ENCODE data around the gene GCK. TPM values are rescaled to one million over a fixed set of nuclear protein-coding genes. Genes with fewer than 3 reads are reported as not detected.

The GCK gene
- total RNA-seq, 2 donors from 2014 or later: 0.51 to 0.81 TPM

DNA sequence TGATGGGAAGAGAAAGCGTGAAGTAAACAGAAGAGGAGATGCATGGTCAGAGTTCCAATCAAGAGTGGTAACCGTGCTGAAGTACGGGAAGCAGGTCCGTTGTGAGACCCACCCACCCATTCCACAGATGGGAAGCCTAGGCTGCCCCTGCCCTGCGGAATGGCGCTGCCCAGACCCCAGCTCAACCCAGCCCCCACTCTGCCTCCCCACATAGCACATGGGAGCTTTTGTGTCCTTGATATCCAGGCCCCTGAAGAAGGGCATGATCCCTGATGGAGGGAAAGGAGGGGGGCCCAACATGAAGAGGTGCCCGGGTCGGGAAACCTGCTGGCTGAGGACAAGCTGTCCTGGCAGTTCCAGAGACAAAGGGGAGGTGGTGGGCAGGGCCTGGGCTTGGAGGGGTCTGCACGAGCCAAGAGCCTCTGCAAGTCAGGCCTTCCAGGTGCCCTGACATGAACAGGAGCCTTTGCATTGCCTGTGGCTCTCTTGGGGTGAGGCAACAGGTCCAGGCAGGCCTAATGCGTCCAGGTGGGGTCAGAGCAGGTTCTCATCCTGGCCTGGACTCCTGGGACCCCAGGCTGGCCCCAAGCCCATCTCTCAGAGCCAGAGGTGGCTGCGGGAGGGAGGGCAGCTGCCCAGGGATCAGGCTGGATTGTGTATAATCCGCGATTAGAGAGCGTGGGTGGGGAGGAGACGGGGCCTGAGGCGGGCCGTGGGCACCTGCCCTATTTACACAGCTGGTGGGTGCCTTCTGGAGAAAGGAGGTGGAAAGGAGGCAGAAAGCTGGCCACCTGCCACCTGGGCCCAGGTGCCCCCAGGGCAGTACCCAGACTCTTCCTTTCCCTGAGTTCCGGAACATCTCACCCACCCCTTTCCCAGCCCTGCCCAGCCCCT is 35.1 kb upstream of the GCK start:
- intact Hi-C loops (cut with DNase I): no loop called here
- peak; percentile 62 for DNase-seq (ENCODE audit: low spot score)

DNA sequence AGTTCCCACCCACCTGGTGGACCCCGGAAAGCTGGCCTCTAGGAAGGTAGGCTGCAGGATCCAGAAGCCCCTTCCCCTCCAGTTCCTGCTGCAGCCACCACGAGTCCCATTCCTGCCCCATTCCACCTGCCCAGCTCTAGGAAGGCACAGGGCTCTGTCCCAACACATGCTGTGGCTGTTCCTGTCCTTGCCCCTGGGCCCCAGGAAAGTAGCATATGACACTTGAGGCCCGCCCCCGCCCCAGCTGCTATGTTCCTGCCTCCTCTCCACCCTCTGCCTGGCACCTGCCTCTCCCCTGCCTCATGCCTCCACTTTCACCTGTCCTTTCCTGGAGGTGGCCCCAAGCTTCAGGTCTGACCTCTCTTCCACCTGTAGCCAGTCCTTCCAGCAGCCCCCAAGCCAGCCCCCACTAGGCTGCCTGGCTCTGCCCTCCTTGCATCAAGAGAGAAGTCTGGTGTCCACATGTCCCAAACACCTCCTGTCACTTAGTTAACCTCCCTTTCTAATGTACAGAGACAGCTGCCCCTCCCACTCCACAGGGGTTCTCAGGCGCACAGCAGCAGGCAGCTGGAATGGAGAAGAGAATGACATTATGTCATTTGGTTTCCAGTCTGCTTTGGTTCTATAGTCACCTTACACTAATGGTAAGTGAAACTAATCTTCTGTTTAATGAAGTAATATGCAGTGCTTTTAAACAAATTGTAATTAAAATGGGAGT is 34.3 kb upstream of the GCK start:
- intact Hi-C loops (cut with DNase I): no loop called here
- peak; percentile 57 for DNase-seq (ENCODE audit: low spot score)

DNA sequence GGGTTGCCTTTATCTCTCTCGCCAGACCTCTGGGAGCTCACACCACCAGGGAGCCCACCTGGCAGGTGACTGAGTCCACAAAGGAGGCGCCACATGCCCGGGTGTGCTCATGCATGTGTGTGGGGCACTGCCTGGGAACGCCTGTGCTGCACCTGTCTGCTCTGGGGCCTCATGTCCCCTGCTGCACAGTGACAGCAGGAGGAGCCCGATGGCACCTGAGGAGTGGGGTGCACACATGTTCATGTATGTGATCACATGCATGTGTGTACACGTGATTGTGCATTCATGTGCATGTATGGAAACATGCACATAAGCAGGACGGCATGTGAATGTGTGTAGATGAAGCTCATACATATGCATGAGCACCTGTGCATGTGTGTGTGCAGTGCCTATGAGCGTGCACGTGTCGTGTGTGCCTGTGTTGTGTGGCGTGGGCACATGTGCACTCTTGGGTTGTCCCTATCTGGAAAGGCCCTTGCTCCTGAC is 33.6 kb upstream of the GCK start:
- intact Hi-C loops (cut with DNase I): no loop called here
- peak; percentile 67 for DNase-seq (ENCODE audit: low spot score)

DNA sequence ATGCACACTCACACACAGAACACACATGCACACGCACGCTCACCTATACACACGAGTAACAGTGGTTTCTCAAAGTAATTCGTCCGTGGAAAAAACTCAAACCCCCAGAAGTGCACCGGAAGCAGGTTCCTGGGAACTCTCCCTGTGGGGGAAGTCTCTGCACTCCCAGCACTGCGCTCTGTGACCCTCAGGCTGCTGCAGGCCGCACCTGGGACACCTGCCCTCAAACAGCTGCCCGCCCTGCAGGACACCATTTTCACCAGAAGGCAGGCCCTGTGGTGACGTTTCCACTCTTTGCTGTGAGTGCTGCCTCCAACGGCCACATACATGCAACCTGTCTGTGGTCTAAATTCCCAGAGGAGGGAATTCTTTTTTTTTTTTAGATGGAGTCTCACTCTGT is 32.8 kb upstream of the GCK start:
- intact Hi-C loops (cut with DNase I): no loop called here
- DNase-seq (ENCODE audit: low spot score): peak; percentile 63

DNA sequence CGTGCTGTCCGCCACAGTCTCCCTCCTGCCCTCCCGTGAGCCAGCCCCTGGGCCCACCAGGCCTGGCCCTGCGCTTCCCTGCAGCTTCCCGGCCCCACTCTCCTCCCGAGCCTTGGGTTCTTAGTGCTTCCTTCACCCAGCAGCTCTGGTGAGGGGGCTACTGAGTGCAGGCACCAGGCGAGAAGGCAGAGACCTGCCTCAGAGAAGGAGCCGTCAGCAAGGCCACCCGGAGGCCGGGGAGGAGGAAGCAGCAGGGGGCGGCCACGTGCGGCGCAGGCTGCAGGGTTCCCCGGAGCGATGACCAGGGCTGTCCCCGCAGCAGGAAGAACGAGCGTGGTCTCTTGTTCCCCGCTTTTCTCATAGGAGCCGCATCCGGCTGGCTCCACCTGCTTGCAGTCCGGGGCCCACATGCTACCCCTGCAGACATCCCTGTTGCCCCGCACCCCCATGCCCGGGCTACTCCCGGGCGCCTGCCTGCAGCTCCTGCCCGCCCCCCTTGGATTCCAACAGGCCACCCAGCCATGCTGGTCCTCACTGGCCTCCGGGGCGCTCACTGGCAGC is 32.1 kb upstream of the GCK start:
- peak; percentile 72 for DNase-seq (ENCODE audit: low spot score)
- intact Hi-C loops (cut with DNase I): no loop called here

DNA sequence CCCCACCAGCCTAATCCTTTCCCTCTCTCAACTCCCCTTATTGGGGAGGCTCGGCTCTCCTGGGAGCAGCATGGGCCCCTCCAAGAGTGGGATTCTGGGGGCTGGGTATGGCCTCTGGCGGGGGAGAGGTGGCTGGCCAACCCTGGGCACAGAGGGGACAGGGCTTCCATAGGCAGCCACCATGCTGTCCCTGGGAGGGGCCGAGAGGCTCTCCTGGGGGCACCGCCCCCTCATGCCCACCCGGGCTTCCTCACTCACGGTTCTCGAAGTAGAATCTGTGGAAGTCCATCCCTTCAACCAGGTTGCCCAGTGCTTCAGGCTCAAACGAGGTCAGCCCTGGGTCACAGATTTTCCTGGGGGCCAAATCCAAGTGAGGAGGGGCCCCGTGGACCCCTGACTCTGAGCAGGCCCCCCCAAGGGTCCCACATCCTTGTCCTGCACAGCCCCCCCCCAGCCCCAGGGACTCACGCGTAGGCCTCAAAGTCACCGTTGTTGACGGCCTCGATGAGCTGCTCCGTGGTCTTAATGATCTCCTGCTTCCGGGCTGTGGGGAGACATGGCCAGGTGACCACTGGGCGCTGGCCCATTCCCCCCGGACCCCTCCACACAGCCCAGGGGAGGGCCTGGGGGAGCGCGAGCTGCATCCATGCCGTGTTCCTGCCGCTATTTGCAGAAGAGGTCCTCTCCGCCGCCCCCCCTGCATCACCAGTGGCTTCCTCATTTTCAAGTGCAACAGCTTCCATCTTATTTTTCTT is 31.3 kb upstream of the GCK start:
- DNase-seq (ENCODE audit: low spot score): peak; percentile 75
- intact Hi-C loops (cut with DNase I): no loop called here

DNA sequence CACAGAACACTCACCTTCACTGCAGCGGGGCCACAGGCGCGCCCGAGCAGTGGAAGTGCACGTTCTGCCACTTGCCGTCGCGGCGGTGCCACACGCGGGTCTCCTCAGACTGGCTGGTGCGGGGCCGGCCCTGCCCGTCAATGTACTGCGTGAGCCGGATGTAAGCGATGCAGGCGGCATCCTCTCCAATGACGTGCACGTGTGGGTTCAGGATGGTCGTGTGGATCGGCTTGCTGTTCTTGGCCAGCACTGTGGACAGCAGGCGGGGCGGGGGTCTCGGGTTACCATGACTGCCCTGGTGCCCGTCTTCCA is 30.8 kb upstream of the GCK start:
- intact Hi-C loops (cut with DNase I): no loop called here
- DNase-seq (ENCODE audit: low spot score): peak; percentile 72

DNA sequence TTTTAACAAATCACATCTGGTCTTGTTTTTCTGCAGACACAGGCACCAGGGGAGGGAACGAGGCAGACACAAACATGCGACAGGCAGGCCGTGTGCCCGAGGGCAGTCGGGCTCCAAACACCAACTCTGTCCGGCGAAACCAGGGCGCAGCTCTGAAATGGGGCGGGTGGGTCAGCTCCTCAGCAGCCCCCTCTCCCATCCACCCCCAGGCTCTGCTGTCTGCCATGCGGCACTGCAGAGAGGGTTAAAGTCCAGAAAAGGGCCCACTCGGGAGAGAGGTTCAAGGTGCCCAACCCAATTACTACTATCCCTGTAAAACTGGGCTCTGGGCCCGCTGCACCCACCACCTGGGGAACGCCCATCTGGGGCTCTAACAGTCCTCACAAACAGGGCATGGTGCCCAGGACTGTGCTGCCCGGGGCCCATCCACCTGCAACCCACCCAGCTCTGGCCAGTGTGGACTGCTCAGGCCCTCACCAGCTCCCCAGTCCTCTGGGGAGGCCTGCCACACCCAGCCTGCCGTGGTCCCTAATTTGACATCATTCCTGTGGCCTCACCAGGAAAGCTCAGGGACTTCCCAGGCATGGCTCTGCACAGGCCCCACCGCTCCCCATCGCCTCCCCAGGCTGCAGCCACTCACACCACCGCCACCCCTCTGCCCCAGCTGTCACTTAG is 30.3 kb upstream of the GCK start:
- intact Hi-C loops (cut with DNase I): loop anchor here in 1 of 2 donors (10.0 kb wide), 1 partner anchor 245 kb away; no protein-coding TSS in a partner anchor
- DNase-seq (ENCODE audit: low spot score): peak; percentile 55

DNA sequence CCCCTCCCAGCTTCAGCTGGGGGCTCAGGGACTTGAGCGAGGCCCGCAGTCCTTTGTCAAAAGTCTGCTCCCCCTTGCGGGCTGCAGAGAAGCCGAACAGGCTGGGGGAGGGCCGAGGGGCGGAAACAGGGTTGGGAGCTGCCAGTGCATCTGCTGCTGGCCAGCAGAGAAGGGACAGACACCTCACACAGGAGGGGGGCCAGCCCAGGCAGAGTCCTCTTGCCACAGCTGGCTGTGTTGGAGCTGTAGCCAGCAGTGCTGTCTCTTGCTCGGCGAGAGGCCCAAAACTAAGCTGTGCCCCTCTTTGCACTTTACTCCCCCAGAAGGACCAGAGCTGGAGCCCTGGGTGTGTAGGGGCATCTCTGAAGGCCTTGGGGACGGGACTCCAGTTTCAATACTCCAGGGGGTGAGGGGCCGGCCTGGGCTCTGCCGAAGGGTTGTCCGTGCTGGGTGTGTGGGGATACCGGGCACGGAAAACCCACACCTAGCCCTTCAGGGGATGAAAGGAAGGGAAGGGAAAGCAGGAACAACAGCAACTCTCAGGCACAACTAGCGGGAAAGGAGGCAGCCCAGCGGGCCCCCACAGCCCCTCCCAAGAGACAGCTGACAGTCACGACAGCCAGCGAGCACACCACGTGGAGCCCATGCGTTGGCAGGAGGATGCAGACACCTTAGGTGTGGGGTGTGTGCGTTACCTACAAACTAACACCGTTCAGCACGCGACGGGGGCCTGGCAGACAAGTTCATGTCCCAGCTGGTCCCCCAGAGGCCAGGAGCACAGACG is 29.4 kb upstream of the GCK start:
- intact Hi-C loops (cut with DNase I): loop anchor here in 1 of 2 donors (10.0 kb wide), 1 partner anchor 246 kb away; no protein-coding TSS in a partner anchor

DNA sequence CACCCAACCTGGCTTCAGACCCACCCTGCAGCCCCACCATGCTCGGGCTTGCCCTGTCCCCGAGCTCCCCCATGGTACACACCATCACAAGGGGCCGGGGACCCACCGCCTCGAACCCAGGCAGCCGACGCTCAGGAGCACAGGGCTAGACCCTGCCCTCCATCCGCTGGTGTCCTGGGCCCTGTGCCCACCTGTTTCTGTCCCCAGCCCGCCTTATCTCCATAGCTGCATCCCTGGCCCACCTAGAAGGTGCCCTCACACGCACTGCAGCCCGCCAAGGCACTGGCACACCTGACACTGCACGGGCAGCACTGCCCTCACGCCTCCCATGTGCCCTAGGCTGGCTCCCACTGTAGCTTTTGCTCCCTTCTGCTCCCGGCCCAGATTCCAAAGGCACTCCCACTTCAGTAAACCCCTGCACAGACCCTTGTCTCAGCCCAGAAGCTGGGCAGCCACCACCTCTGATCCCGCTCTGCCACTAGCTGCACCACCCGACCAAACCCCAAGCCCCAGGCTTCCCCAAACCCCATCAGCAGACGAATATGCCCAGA is 28.7 kb upstream of the GCK start:
- intact Hi-C loops (cut with DNase I): loop anchor here in 1 of 2 donors (1.0 to 10.0 kb wide), 2 partner anchors 34 to 247 kb away; no protein-coding TSS in a partner anchor
- peak; percentile 66 for DNase-seq (ENCODE audit: low spot score)

More for the DNA sequence above, 29.4 kb upstream of the GCK start:
- peak; percentile 70 for DNase-seq (ENCODE audit: low spot score)

DNA sequence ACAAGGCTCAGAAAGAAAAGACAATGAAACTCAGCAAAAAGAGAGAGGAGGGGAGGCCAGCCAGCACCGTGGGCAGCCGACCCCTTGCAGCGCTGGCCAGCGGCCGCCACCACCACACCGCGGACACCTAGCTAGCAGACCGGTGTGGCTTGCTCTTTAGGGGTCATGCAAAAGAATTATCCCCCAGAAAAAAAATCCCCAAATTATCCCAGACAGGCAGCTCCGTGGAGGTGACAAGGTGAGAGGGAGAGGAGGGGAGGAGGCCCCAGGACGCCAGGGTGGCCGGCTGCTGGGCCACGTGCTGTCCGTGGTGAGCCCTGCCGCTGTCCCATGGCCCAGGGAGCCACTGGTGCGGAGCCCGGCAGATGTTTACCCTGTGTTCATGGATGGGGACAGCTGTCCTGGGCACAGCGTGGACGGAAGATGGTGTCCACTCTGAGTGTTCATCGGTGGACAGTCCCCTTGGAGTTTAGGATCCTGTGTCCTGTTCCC is 28.0 kb upstream of the GCK start:
- intact Hi-C loops (cut with DNase I): loop anchor here in 1 of 2 donors (1.0 to 10.0 kb wide), 2 partner anchors 33 to 248 kb away; no protein-coding TSS in a partner anchor
- peak; percentile 68 for DNase-seq (ENCODE audit: low spot score)

DNA sequence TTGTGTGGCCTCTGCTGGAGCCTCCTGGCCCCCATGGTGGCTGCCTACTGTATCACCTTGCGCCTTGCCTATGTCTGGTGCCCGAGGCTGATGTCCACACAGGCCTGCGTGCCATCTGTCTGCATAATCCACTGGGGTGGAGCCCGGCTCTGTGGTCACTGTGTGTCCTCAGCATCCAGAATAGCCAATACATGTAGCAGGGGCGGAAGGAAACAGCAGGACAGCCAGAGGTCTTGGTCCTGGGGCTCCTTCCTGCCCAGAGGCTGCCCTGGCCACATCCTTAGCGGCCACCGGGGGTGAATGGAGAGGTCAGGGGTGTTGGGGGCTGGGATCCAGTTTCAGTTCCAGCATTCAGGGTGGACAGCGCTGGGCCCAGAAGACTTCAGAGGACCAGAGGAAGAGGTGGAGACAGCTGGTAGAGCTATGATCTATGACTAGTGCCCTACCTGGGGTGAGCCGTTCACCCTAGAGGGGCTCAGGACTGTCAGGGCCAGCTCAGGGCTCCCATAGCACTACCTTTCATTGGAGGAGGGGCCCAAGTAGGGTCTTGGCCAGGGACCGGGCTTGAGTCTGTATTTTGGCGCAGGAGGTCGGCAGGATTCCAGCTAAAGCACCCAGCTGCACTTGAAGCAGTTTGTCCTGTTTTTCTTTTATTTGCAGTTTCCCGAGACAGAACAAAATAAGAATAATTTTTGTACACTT is 27.4 kb upstream of the GCK start:
- intact Hi-C loops (cut with DNase I): loop anchor here in 1 of 2 donors (1.0 to 10.0 kb wide), 2 partner anchors 32 to 248 kb away; no protein-coding TSS in a partner anchor
- DNase-seq (ENCODE audit: low spot score): peak; percentile 79

DNA sequence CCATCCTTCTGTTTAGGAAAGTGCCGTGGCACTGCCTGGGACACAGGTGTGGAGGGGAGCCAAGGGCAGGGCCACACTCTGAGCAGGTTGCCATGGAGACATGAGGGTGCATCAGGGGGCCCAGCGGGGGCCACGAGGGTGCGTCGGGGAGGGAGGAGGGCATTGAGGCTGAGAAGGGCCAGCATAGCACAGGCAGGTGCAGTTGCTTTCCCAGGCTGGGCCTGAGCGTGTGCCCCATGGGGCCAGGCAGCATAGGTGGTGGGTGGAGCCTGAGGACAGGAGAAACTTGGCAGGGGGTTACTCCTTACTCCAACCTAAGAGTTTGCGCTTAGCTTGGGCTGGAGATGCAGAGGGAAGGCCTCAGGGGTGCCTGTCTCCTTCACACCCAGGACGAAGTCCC is 26.8 kb upstream of the GCK start:
- intact Hi-C loops (cut with DNase I): loop anchor here in 1 of 2 donors (10.0 kb wide), 1 partner anchor 249 kb away; no protein-coding TSS in a partner anchor
- peak; percentile 47 for DNase-seq (ENCODE audit: low spot score)

DNA sequence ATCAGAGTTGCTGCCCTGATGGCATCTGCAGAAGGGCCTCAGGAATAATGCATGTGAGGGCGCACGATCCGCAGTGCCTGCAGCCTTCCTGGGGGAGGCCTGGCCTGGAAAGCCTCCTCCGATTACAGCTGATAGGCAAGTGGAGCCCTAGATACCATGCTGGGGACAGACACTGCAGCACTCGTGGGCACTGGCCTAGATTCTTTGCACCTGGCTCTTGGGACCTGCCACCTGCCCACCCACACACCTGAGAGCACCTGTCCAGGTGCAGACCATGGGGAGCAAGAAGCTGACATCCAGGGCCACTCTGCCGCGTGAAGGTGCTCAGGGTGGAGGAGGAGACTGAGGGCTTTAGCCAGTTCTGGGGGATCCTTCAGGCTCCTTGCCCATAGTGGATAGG is 26.3 kb upstream of the GCK start:
- peak; percentile 55 for DNase-seq (ENCODE audit: low spot score)

DNA sequence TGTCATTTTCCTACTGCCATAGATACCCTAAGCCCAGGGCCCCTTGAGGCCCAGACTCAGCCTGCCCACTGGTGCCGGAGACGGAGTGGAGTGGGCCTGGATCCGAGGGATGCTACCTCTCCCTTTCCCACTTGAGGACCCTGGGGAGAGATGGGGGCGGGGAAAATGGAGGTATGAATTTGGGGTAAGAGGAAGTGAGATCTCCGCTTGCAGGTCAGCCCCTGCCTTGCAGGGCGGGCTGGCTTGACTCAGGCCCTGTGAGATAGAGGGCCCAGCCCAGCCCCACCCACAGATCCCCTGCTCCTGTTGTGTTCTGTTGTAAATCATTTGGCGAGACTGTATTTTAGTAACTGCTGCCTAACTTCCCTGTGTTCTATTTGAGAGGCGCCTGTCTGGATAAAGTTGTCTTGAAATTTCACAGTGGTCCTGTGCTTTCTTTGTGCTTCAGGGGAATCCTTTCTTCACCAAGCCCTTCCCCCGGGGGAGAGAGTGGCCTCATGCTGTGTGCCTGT is 24.7 kb upstream of the GCK start:
- intact Hi-C loops (cut with DNase I): loop anchor here in 1 of 2 donors (10.0 kb wide), 1 partner anchor 251 kb away; no protein-coding TSS in a partner anchor
- DNase-seq (ENCODE audit: low spot score): peak; percentile 31

More for the DNA sequence above, 26.3 kb upstream of the GCK start:
- intact Hi-C loops (cut with DNase I): loop anchor here in 1 of 2 donors (10.0 kb wide), 1 partner anchor 249 kb away; no protein-coding TSS in a partner anchor

Measured in posterior vena cava (tissue), 2 donors.